HG02973 (cell line): ENCODE data around the gene GREB1.

ENCODE experiments used
- ATAC-seq: cut with Tn5 transposase; IDR thresholded peaks from one replicate; pipeline ENCODE4 v1.9.1; 2021; ENCODE audit warnings: moderate library complexity; ENCODE audit not compliant: unreplicated experiment

GREB1 gene

DNA sequence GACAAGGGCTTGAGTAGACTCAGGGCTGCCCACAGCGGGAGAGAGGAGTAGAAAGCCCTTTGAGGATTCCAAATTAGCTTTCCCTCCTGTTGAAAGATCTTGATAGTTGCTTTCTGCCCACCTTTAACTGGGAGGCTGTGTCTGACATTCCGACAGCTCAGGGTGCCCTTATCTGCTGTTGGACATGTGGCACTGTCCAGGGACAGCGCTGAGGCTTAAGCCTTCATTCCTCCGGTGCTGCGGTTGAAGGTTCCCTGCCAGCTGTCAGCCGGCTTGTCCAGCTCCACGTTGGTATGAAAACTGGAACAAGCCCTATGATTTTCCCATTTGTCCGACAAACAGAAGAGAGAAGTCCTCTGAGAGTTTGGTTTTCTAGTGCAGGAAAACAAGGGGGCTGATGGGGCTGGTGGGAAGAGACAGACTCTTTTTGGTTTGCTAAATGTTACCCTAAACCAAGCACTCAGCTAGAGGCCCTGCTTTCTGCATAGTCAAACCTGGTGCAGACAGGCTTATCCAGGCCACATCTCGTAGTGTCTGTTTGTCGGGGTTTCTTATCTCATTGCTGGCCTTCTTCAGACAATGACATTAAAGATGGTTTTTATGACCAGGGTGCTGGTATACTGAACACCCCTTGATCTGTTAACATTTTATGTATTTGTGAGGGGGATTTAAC is 24.5 kb downstream of the GREB1 start:
- no peak for ATAC-seq

DNA sequence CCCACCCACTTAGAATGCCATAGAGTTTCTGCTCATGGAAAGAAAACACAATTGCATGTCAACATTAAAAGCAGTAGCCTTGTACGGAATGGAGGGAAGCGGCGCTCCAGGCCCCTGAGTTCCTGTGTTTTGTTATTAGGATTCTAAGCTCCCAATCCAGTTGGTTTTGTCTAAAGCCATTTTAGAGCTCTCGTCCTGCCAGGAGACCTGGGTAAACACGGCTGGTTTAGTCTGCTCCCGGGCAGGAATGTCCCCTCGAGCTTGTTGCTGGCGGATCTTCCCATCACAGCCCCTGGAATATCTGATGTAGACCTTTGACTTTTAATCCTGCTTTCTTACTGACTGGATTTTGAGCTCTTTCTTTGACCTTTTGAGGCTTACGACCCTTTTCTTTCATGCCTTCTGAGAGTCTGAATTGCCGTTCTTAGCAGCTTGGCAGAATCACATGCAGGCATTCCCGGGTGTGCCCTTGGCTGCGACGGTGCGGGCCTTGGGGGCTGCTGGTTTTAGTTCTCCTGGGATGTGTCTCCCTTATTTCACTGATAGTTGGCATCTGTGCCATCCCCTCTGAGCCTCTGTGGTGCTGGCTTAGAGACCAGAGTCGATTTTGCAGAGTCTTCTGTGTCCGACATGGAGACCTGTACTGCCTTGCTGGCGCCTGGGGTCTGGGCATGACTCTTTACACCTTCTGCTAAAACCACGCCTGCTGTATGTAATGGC is 25.4 kb downstream of the GREB1 start:
- ATAC-seq, result no peak

DNA sequence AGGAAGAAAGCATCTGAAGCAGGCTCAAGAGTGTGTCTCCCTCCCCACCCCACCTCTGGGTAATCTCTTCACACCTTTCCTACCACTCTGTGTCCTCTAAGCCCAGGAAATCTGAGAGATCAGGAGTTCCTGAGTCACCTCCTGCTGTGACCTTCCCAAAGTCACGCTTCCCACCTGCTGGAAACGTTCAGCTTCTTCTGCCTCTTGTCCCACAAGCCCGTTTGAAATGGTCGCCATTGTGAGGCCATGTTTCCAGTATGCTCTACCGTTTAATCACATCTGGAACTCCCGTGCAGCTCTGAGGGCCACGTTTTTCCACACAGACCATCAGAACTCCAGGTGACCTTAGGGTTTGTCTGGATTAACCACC is 25.9 kb downstream of the GREB1 start:
- ATAC-seq, result no peak

DNA sequence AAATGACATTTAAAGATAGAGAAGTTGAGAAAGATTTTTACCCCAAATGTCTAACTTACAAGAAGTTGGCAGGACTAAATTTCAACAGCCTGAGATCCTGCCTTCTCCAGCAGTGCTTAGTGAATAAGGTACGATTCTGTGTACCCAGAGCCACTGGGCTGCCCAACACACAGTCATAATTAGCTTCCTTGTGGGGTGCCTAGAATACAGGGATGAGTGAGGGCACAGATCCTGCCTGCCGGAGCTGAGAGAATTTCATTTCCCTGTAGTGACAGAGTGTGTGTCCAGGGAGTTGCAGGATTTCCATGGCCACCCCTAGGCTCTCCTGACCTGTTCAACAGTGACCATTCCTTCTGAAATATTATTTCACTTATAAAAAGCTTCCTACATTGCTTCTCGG is 27.0 kb downstream of the GREB1 start:
- ATAC-seq, result no peak

DNA sequence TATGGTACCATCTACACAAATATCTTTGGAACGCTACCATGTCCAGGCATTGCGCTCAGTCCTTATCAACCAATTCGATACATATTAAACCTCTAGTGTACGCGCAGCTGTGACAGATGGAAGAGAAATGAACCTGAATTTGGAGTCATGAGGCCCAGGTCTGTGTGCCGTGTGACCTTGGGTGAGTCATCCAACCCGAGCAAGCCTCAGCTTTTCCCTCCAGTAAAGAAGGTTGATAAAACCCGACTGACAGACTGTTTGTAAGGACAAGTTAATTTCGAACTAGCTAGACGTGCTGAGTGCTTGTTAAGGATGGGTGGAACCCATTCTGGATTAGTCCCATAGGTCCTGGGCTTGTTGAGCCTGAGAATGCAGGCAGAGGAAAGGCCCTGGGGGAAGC is 28.2 kb downstream of the GREB1 start:
- ATAC-seq, result no peak

DNA sequence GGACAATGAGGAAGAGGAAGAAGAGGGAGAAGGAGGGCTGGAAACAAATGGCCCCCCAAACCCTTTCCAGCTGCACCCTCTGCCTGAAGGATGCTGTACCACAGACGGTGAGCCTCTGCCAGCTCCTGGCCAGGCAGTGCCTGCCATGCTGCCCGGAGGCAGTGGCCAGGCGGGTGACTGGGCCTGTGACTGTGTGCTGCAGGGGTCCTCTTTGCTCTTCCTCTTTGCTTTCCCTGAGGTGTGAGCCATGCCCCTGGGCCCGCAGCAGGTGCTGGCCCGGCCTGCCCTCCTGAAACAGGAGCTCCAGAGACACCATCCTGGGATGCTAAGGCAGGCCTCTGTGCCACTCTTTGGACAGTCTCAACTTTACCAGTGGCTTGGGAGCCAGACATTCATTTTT is 28.6 kb downstream of the GREB1 start:
- no peak for ATAC-seq

DNA sequence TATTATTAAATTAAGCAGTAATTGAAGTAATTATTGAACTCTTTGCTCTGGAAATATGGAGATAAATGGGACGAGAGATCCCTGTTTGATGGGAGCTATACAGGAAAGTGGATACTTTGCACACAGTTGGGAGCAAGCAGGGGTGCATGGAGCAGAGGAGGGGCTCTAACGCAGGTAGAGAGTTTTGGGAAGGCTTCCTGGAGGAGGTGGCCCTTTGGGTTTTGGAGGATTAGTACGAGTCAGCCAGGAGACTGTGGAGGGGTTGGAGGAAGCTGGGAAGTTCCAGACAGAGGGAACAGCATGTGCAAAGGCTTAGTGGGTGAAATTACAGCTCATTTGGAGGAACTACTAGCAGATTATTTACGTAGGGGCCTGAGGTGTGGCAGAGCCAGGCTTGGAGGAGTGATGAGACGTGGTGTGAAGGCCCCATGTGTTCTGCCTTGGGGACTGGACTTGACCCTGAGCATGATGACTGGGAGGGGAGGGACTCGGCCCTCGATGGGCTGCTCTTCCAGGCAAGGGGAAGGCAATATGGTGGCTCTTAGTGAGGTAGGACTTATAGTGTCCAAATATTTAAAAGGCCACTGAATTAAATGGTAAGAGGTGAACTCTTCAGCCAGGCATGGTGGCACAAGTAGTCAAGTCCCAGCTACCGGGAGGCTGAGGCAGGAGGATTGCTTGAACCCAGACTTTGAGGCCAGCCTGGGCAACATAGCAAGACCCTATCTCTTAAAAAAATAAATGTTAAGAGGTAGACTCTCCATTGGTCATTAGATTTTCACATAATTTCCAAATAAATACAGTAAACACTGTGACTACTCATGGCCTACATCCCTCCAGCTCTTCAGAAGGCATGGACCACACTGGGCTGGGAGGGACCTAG is 30.2 kb downstream of the GREB1 start:
- ATAC-seq, result no peak

DNA sequence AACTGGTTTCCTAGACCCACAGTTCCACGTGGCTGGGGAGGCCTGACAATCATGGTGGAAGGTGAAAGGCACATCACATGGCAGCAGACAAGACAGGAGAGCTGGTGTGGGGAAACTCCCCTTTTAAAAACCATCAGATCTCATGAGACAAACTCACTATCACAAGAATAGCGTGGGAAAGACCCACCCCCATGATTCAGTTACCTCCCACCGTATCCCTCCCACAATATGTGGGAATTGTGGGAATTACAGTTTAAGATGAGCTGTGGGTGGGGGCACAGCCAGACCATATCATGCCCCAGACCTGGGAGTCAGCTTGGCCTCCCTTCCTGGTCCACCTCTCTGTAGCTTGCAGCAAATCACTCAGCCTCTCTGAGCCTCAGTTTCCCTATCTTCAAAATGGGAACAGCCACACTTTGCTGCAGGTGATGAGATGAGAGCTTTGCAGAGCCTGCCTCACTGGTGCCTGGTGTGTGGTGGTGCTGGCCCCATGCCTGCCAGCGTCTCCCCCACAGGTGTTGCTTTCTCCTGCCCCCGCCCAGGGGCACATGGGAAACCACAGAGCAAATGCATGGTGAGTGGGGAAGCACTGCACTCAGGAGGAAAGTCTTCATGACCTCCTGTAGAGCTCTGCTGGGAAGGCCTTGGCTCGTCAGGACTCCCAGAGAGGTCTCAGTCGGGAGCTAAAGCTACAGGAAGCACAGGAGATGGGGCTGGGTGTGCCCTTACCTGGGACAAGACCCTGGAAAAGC is 31.1 kb downstream of the GREB1 start:
- ATAC-seq, result no peak

DNA sequence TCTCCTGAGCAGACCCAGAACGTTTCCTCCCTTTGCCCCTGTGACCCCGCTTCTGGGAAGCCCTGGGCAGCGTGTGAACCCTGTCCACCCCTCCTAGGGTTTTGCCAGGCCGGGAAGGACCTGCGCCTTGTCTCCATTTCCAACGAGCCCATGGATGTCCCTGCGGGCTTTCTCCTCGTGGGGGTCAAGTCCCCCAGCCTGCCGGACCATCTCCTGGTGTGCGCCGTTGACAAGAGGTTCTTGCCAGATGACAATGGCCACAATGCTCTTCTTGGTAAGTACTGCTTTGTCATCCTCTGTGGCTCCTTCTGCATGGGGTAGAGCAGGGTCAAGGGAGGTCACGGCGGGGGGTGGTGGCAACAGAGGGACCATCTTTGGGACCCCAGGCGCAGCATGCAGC is 32.5 kb downstream of the GREB1 start:
- no peak for ATAC-seq

DNA sequence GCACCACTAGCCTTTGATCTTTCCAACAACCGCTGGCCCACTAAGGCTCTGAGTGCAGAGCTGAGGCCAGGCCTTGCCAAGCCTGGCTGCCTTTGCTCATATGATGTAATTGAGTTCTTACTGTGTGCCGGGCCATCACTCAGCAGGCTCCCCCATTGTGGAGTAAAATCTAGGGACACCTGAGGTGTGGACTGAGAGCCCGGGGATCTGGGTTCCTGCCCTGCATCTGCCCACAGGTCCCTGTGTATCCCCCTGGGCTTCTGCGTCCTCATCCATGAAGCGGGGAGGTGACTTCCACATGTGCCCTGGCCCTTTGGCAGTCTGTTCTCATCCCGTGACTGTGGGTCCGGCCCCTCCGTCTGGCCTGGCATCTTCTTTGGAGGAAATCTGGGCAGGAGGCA is 33.8 kb downstream of the GREB1 start:
- ATAC-seq, result no peak

DNA sequence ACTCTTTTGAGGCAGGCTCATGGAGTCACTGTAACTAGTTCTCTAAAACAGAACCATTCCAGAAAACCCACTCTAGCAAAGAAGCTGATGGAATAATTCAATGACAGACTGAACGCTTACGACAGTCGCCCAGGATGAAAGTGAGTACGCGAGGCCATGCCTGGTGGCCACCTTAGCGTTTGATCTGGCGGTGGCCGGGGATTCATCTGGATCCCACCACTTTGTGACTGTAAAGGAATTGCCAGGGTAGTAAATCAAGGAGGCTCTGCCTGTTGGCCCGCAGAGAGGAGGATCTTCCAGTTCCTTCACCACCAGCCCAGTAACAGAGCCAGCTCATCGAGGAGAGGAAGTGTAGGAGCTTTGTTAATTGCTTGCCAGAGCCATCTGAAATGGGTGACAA is 34.6 kb downstream of the GREB1 start:
- no peak for ATAC-seq

DNA sequence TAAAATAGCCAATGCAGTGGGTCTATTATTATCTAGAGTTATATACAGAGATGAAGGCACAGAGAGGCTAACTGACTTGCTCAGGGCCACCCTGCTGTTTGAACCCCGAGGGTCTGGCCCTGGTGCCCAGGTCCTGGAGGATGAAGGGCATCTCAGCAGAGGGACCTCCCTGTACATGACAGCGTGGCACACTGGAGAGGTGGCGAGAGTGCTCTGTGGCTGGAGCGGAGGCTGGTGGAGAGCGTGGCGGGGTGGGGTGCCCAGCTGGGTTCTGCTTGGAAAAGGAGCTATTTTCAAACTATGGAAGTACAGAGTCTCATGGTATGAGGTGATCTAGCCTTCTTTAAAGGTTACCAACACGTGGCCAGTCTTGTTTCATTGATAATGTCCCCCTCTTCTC is 35.8 kb downstream of the GREB1 start:
- no peak for ATAC-seq

DNA sequence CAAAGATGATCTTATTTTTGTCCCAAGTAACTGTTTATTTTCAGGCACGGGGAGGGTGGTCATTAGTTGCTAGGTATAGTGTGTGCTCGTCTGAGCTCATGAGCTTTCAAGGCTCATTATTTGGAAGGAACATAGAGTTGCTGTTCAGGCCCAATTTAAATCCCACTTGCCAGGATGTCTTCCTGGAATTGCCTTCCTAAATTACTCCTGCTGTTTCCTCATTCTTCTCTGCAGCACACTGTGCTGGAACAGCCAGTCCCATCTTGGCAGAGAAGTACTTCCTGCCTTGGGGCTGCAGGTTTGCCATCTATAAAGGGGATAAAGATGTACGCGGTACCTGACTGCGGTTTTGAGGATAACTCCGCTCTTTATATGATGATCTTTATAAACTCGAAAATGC is 37.3 kb downstream of the GREB1 start:
- ATAC-seq, result no peak

DNA sequence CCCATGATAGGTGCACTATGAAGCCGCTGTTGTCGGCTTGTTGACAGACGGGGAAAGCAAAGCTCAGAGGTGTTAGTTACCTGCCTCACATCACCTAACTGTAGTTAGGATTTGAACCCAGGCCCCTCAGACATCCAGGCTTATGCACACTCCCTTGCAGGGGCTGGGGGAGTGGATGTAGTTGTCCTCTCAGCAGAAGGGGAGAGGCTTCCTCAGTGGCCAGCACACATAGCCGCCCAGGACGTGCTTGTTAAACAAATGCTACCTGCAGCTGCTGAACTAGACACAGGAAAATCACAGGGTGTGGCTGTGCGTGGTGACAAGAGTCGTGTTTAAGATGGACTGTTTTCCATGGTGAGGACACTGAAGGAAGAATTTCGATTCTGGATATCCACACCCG is 39.2 kb downstream of the GREB1 start:
- ATAC-seq, result no peak

DNA sequence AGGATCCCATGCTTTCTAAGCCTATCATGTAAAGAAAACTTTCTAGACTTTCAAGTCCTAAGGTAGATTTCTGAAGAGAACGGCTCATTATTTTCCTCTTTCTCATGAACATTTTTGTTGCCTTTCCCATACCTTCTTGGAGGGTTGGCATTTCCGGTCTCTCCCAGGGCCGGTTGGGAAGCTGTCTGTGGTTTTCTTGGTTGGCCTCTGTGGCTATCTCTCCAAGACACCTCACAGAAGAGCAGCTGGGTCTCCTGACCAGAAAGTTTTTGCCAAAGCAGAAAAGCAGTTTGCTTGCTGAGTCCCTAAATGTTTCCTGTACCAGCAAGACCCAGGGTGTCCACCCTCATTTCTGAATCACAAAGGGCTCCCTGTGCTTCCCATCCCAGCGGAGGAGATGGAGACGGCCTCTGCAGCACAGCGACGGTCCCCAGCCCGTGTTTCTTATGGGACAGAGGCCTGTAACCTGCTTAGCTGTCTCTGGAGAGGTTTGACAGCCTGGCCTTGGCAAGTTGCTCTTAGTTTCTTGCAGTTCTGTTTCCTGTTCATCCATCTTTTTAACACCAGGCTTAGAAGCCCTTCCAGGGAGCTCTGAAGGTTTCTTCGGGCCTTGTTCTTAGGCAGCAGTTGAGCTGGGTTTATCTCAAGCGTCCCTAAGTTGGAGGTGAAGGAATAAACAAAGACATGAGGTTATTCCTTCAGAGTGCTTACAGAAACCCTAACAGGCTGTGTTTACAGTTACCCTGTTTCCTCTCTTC is 39.8 kb downstream of the GREB1 start:
- no peak for ATAC-seq

DNA sequence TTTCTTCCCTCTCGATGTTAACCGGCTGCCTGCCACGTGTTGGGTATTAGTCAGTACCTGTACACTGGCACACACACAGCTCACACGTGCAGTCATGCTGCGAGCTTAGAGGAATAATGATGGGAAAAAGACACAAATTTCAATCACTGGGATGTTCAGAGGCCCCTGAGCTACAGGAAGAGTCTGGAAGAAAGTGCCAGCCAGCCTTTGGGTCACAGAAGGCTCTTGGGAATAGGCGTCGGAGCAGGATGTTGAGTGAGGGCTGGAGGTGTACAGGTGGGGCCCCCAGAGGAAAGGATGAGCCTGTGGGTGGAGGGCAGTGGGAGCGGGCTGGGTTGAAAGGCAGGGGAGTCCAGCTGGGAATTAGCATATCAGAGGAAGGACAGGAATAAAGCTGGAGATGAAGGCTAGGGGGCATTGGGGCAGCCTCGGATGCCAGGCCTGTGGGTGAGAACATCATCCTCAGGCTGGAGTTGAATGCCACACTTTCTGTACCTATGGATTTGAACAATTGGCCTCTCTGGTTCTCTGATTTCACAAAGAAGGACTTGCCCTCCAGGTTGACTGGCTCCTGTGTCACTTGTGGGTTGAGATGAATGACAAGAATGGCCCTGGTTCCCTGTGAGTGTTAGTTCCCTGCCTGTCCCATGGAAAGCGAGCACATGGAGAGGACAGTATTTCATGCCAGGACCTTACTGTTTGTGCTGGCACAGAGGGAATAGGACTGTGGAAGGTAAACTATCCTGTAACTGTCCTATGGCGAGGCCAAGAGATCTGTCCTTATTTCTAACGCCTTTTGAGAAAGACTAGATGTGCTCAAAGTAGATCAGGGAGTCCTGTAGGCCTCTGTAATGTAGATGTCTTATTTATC is 40.6 kb downstream of the GREB1 start:
- ATAC-seq, result no peak

DNA sequence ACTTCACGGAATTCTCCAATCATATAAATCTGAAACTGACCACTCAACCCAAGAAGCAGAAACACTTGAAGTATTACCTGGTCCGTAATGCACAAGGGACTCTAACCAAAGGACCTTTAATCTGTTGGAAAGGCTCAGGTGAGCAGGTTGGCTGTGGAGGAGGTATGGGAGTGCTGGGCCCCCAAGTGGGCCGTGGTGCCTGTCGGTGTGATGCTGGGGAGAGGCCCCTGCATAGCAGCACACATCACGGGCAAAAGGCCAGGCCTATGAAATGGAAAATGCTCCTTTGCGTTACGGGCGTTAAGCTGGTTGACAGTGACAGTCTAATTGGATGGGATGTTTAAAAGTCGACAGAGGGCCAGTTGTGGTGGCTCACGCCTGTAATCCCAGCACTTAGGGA is 42.6 kb downstream of the GREB1 start:
- no peak for ATAC-seq

DNA sequence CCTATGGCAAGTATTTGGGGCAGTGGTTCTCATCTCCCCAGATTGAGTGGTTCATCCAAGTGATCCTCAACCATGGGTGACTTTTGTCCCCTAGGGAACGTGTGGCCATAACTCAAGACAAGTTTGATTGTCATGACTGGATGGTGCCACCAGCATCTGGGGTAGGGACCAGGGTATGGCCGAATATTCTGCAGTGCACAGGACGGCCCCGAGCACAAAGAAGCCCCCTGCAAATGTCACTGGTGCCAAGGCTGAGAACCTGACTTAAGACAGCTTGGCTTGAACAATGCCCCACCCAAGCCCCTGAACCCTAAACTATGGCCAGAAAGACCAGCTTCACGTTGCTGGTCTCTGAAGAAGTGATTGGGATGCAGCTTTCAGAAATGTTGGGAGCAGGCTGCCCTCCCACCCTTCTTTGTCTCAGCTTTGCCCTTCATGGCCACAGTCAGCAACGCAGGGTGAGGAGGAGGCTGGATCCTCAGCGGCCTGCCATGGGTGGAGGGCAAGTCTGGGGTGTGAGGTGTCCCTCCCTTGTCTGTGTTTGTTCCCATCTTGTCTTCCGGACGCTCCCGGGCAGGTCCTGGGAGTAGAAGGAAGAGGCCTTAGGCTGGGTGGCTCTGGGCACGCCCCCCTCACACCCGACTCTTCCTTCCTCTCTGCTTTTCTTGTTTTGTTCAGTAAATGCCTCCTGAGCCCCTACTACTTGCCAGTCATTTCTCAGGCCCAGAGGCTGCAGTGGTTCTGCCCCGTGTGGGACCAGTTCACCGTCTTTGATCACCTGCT is 43.4 kb downstream of the GREB1 start:
- ATAC-seq, result no peak
